IMR-90 (cell line): Measurements from ENCODE around the gene CDK11B. TPM values are rescaled to one million over a fixed set of nuclear protein-coding genes. Genes with fewer than 3 reads are reported as not detected.

Experiments used
- ATAC-seq: fragments of 200-7000 bp; cut with Tn5 transposase; 2 replicates; pipeline ENCODE4 v1.9.1; 2020; ENCODE audit warnings: low read depth, mild to moderate bottlenecking, moderate library complexity
- BruUV-seq: library from RNA; stranded (reverse); fragments of 400-500 nt; replicated peaks from 2 replicates; lab custom pipeline; 2021; lab: Mats Ljungman, UMichigan
- CTCF ChIA-PET: fragments of 300-600 bp; formaldehyde crosslinking; extraction: SDS; loops from one replicate; lab custom pipeline; 2021; ENCODE audit warnings: antibody characterized with exemption; lab: Yijun Ruan, JAX
- POLR2A ChIA-PET: fragments of 300-600 bp; sonication (Branson Sonifier 250); formaldehyde crosslinking; loops from one replicate; lab custom pipeline; 2022; ENCODE audit warnings: antibody characterized with exemption; ENCODE audit not compliant: unreplicated experiment; lab: Charles Lee
- DNase-seq: peaks from one replicate; pipeline ENCODE4 v3.0.0; 2013
- H2AFZ ChIP-seq: replicated peaks from 2 replicates; pipeline ENCODE3; 2013; ENCODE audit warnings: low read length, mild to moderate bottlenecking; ENCODE audit not compliant: poor library complexity
- H2AK5ac ChIP-seq: 2 replicates; pipeline ENCODE4 v1.6.1; 2013; ENCODE audit warnings: low read depth, low read length, inconsistent platforms
- H2AK9ac ChIP-seq: replicated peaks from 2 replicates; pipeline ENCODE3; 2013; ENCODE audit warnings: mild to moderate bottlenecking, low read depth, low read length, moderate library complexity; ENCODE audit not compliant: poor library complexity
- H2BK120ac ChIP-seq: 2 replicates; pipeline ENCODE4 v1.6.1; 2013; ENCODE audit warnings: low read depth, low read length, inconsistent platforms
- H2BK15ac ChIP-seq: 3 replicates; pipeline ENCODE4 v1.6.1; 2013; ENCODE audit warnings: low read depth, low read length, inconsistent platforms
- H2BK20ac ChIP-seq: 2 replicates; pipeline ENCODE4 v1.6.1; 2013; ENCODE audit warnings: low read depth, mild to moderate bottlenecking, inconsistent platforms, low read length, moderate library complexity
- H2BK5ac ChIP-seq: 2 replicates; pipeline ENCODE4 v1.6.1; 2013; ENCODE audit warnings: mild to moderate bottlenecking, low read depth, low read length, inconsistent platforms; ENCODE audit not compliant: poor library complexity, severe bottlenecking
- H3K14ac ChIP-seq: replicated peaks from 2 replicates; pipeline ENCODE4 v1.6.1; 2013; ENCODE audit warnings: low read depth, low read length, inconsistent platforms
- H3K18ac ChIP-seq: 2 replicates; pipeline ENCODE4 v1.6.1; 2013; ENCODE audit warnings: low read depth, low read length, control low read depth
- H3K23ac ChIP-seq: 2 replicates; pipeline ENCODE4 v1.6.1; 2013; ENCODE audit warnings: low read depth, low read length, inconsistent platforms
- H3K27ac ChIP-seq: 2 replicates; pipeline ENCODE4 v1.5.1; 2013; ENCODE audit warnings: mild to moderate bottlenecking, control low read depth, low read length; ENCODE audit not compliant: insufficient read depth
- H3K27me3 ChIP-seq: 2 replicates; pipeline ENCODE4 v1.6.1; 2013; ENCODE audit warnings: low read length; ENCODE audit not compliant: control insufficient read depth, insufficient read depth
- H3K36me3 ChIP-seq: 2 replicates; pipeline ENCODE4 v1.6.1; 2013; ENCODE audit warnings: low read length, mixed read lengths; ENCODE audit not compliant: control insufficient read depth, insufficient read depth
- H3K4ac ChIP-seq: 2 replicates; pipeline ENCODE4 v1.6.1; 2013; ENCODE audit warnings: low read depth, low read length, inconsistent platforms
- H3K4me1 ChIP-seq: 2 replicates; pipeline ENCODE4 v1.6.1; 2013; ENCODE audit warnings: low read length, mixed read lengths; ENCODE audit not compliant: control insufficient read depth, insufficient read depth
- H3K4me2 ChIP-seq: 2 replicates; pipeline ENCODE4 v1.6.1; 2013; ENCODE audit warnings: low read depth, mild to moderate bottlenecking, control low read depth, low read length, moderate library complexity
- H3K4me3 ChIP-seq: 2 replicates; pipeline ENCODE4 v1.5.1; 2013; ENCODE audit warnings: low read depth, mild to moderate bottlenecking, control low read depth, low read length, moderate library complexity; ENCODE audit not compliant: insufficient read depth
- H3K56ac ChIP-seq: 2 replicates; pipeline ENCODE4 v1.6.1; 2013; ENCODE audit warnings: low read length, inconsistent platforms; ENCODE audit not compliant: insufficient read depth; ENCODE audit errors: extremely low read depth
- H3K79me1 ChIP-seq, 2 experiments: 2 replicates each; pipeline ENCODE4 v1.6.1; 2013; ENCODE audit warnings: low read length in 2 of 2, inconsistent platforms in 1 of 2, low read depth in 1 of 2
- H3K9ac ChIP-seq: 2 replicates; pipeline ENCODE4 v1.6.1; 2013; ENCODE audit warnings: low read depth, low read length, control low read depth
- H3K9me1 ChIP-seq: 2 replicates; pipeline ENCODE4 v1.6.1; 2013; ENCODE audit warnings: low read length, inconsistent platforms; ENCODE audit not compliant: insufficient read depth
- H3K9me3 ChIP-seq: 2 replicates; pipeline ENCODE4 v1.6.1; 2013; ENCODE audit warnings: low read length; ENCODE audit not compliant: control insufficient read depth, insufficient read depth
- H4K20me1 ChIP-seq: 2 replicates; pipeline ENCODE4 v1.6.1; 2013; ENCODE audit warnings: low read length, inconsistent platforms; ENCODE audit not compliant: insufficient read depth
- H4K5ac ChIP-seq: 2 replicates; pipeline ENCODE4 v1.6.1; 2013; ENCODE audit warnings: mild to moderate bottlenecking, low read depth, low read length, control low read depth
- H4K8ac ChIP-seq, 2 experiments: 2 replicates each; pipeline ENCODE4 v1.6.1; 2013; ENCODE audit warnings: low read depth in 2 of 2, low read length in 2 of 2, control low read depth in 1 of 2, inconsistent platforms in 1 of 2
- H4K91ac ChIP-seq: 2 replicates; pipeline ENCODE4 v1.6.1; 2013; ENCODE audit warnings: low read depth, low read length, inconsistent platforms; ENCODE audit not compliant: insufficient read depth
- CHD1 ChIP-seq: IDR thresholded peaks from 2 replicates; pipeline ENCODE4 v1.6.1; 2012; ENCODE audit warnings: low read depth, low read length, improper control_type of control experiment
- MAZ ChIP-seq: IDR thresholded peaks from 2 replicates; pipeline ENCODE4 v1.6.1; 2012; ENCODE audit warnings: low read depth, mild to moderate bottlenecking, low read length, improper control_type of control experiment, moderate library complexity, borderline replicate concordance
- WGBS, 2 experiments: methylation state at CpG; one replicate each; pipeline versions ENCODE4 v1.1.5 to v1.1.7; 2013; ENCODE audit warnings: missing lambda C conversion rate in 2 of 2; ENCODE audit not compliant: insufficient read length in 1 of 2; ENCODE audit errors: extremely low coverage in 2 of 2; 5-methylcytosine and 5-hydroxymethylcytosine counted together
- dilution Hi-C: fragments of 300-500 bp; cut with HindIII; formaldehyde crosslinking; loops from one replicate; pipeline ENCODE4 v1.14.3; 2018; ENCODE audit warnings: low sequenced_read_pairs; ENCODE audit not compliant: unreplicated experiment
- in situ Hi-C: fragments of 300-500 bp; cut with MboI; formaldehyde crosslinking; loops from 3 replicates; pipeline ENCODE4 v1.14.3; 2019; ENCODE audit warnings: low sequenced_read_pairs, inconsistent platforms, mixed read lengths
- intact Hi-C: fragments of 100-400 bp; cut with micrococcal nuclease; formaldehyde crosslinking; loops from 2 replicates; pipeline ENCODE4 v1.10.0; 2022
- polyA plus RNA-seq, 3 experiments: library from polyadenylated mRNA; depleted of rRNA; stranded (reverse); fragments of >200 nt; gene quantifications; 2 replicates each; pipeline ENCODE4 v1.2.3, GENCODE V29; 2012; ENCODE audit warnings: low replicate concordance in 1 of 3
- total RNA-seq: library from RNA; depleted of rRNA; stranded (reverse); fragments of >200 nt; gene quantifications from 2 replicates; pipeline ENCODE4 v1.2.3, GENCODE V29; 2012
- TF ChIP-seq, protein P1 (sequence below): fragments of 150-350 bp; IDR thresholded peaks from 2 replicates; pipeline ENCODE4 v1.6.1; 2017; ENCODE audit warnings: mild to moderate bottlenecking, antibody characterized with exemption, low read length, low read depth
- TF ChIP-seq, protein P2 (sequence below): conservative IDR thresholded peaks from 2 replicates; pipeline ENCODE4 v1.5.1; 2012; ENCODE audit warnings: mild to moderate bottlenecking, low read depth, low read length, improper control_type of control experiment

The CDK11B gene
- total and polyA plus RNA-seq, 2 of the 4 experiments (the other 2 are of a cell fraction) = 8.2 to 19.1 TPM

DNA sequence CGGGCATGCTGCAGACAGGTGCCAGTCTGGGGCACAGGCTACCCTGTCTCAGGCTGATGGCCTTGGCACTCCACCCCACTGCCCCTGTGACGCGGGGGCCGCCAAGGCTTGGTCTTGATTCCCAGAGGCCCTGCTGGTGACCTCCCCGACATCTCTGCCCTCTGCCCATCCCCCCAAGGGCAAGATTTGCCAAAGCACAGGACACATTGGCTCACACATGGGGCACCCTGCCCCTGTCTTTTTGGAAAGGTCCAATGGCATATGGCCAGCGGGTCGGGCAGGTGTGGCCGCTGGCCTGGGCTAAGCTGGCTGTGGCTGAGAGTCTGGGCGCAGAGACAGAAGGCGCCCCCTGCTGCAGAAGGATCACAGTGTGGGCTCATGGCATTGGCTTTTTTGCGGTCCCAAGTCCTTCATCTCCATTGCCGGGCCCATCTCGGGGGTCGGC, 38.9 kb downstream of the CDK11B start:
- in situ Hi-C loops (no loop called here), dilution Hi-C loops (no loop called here), intact Hi-C loops (no loop called here)
- BruUV-seq = no TSS peak
- H2BK20ac ChIP-seq = no peak overlapping the region
- no peak overlapping the region for H3K27ac ChIP-seq
- no peak overlapping the region for H2AK9ac ChIP-seq
- H3K56ac ChIP-seq = no peak overlapping the region
- H3K18ac ChIP-seq = no peak overlapping the region
- H2AK5ac ChIP-seq = no peak overlapping the region
- H3K9ac ChIP-seq = no peak overlapping the region
- no peak overlapping the region for H4K91ac ChIP-seq
- no peak overlapping the region for H2AFZ ChIP-seq
- ATAC-seq (no peak), DNase-seq (no peak)
- POLR2A ChIA-PET = no interaction called here
- peaks cover 3% of the 10 kb centered on the region; the same call in 1 of the 2 replicates for H3K9me1 ChIP-seq
- no peak overlapping the region for H3K14ac ChIP-seq
- peaks cover 42% of the 10 kb centered on the region for H4K20me1 ChIP-seq
- no peak overlapping the region for H2BK5ac ChIP-seq
- peaks cover 9 to 51% of the 10 kb centered on the region in 2 experiments; a peak in 3 of 4 replicates for H3K79me1 ChIP-seq
- H4K5ac ChIP-seq = no peak overlapping the region
- H3K4ac ChIP-seq = no peak overlapping the region
- H3K36me3 ChIP-seq = peaks cover 19% of the 10 kb centered on the region; the same call in 1 of the 2 replicates
- TF ChIP-seq, protein P1, sequence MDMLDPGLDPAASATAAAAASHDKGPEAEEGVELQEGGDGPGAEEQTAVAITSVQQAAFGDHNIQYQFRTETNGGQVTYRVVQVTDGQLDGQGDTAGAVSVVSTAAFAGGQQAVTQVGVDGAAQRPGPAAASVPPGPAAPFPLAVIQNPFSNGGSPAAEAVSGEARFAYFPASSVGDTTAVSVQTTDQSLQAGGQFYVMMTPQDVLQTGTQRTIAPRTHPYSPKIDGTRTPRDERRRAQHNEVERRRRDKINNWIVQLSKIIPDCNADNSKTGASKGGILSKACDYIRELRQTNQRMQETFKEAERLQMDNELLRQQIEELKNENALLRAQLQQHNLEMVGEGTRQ = no peak
- TF ChIP-seq MAZ (no peak), CHD1 (no peak)
- TF ChIP-seq, protein P2, sequence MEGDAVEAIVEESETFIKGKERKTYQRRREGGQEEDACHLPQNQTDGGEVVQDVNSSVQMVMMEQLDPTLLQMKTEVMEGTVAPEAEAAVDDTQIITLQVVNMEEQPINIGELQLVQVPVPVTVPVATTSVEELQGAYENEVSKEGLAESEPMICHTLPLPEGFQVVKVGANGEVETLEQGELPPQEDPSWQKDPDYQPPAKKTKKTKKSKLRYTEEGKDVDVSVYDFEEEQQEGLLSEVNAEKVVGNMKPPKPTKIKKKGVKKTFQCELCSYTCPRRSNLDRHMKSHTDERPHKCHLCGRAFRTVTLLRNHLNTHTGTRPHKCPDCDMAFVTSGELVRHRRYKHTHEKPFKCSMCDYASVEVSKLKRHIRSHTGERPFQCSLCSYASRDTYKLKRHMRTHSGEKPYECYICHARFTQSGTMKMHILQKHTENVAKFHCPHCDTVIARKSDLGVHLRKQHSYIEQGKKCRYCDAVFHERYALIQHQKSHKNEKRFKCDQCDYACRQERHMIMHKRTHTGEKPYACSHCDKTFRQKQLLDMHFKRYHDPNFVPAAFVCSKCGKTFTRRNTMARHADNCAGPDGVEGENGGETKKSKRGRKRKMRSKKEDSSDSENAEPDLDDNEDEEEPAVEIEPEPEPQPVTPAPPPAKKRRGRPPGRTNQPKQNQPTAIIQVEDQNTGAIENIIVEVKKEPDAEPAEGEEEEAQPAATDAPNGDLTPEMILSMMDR = peak; percentile 25; the same call in 1 of the 2 replicates
- no peaks in the 10 kb centered on the region for H3K27me3 ChIP-seq
- H3K4me3 ChIP-seq = no peak overlapping the region
- no peak overlapping the region for H3K4me2 ChIP-seq
- H3K23ac ChIP-seq = no peak overlapping the region
- no peaks in the 10 kb centered on the region for H3K9me3 ChIP-seq
- 84% methylated on average over 6 of the region's 14 CpGs; no CpG with 5 or more reads in 1 of the 2 experiments for WGBS, 2 experiments
- no peak overlapping the region for H2BK120ac ChIP-seq
- CTCF ChIA-PET = interaction anchor here (0.5 to 1.0 kb wide), 2 partner anchors 33 to 286 kb away, joined by 3 read pairs; no protein-coding TSS in a partner anchor
- H4K8ac ChIP-seq = no peak overlapping the region
- H3K4me1 ChIP-seq = peaks cover 9% of the 10 kb centered on the region
- no peak overlapping the region for H2BK15ac ChIP-seq
